Measurements from ENCODE around the gene ADGRE2. TPM values are rescaled to one million over a fixed set of nuclear protein-coding genes. Genes with fewer than 3 reads are reported as not detected.

The ADGRE2 gene
- total and polyA plus RNA-seq, 2 donors (not counting 1 experiment from before 2014, with no cell fraction given): under 0.01 to 0.07 TPM

DNA sequence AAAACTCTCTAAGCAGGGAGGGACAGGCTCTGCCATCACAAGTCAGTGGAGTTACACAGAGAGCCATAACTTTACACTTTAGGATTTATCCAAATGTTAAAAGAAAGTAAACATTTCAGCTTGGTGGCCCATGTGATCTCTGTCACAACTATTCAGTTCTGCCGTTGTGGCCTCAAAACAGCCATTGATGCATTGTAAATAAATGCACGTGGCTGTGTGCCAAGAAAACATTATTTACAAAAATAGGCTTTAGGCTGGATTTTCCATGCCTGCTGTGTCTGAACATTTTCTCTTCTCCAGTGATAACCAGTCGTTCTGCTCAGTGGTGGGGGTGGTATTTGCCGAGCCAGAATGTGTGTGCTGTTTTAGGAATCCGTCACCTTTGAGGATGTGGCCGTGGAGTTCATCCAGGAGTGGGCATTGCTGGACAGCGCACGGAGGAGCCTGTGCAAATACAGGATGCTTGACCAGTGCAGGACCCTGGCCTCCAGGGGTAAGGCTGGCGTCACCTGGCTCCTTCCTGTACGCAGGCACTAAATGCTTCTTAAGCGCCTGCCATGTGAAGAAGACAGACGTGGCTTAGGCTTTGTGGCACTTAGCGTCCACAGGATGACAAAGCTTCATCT, 83.6 kb downstream of the ADGRE2 start:
- H3K27me3 ChIP-seq (ENCODE audit: control insufficient read depth, insufficient read depth, low read length): no peaks in the 10 kb centered on the region
- no peak overlapping the region for H3K4me2 ChIP-seq (ENCODE audit: extremely low read depth, insufficient read depth, low read length)
- no peak overlapping the region for H2AFZ ChIP-seq (ENCODE audit: low read length)
- H3K79me2 ChIP-seq (ENCODE audit: control insufficient read depth, insufficient read depth, low read length): peaks cover 12% of the 10 kb centered on the region
- H3K4me1 ChIP-seq (ENCODE audit: control insufficient read depth, extremely low read depth, insufficient read depth, low read length): no peaks in the 10 kb centered on the region
- no peaks in the 10 kb centered on the region for H4K20me1 ChIP-seq (ENCODE audit: control insufficient read depth, extremely low read depth, insufficient read depth, low read length)
- H3K4me3 ChIP-seq (replicated peaks in 1 of 4; ENCODE audit: control extremely low read depth in 1 of 4, insufficient read depth in 1 of 4, low read depth in 3 of 4, low read length in 4 of 4): no peak overlapping the region
- no peak overlapping the region for H3K27ac ChIP-seq (ENCODE audit: insufficient read depth, low read length)
- peaks cover 5% of the 10 kb centered on the region for H3K36me3 ChIP-seq (ENCODE audit: control insufficient read depth, insufficient read depth, low read length)
- no peak overlapping the region for H3K9ac ChIP-seq (ENCODE audit: insufficient read depth, low read length)
- no peak for TF ChIP-seq EZH2 (IDR thresholded peaks at IDR 0.05; ENCODE audit: low read length, missing control alignments)
- TF ChIP-seq CTCF (conservative IDR thresholded peaks at IDR 0.05 in 1 of 2, IDR thresholded peaks at IDR 0.05 in 1 of 2; ENCODE audit: low read depth in 1 of 2, low read length in 2 of 2): no peak
- DNase-seq (ENCODE audit: low read depth in 2 of 2): no peak
- H3K9me3 ChIP-seq (ENCODE audit: control insufficient read depth, insufficient read depth, low read depth, low read length): no peaks in the 10 kb centered on the region

DNA sequence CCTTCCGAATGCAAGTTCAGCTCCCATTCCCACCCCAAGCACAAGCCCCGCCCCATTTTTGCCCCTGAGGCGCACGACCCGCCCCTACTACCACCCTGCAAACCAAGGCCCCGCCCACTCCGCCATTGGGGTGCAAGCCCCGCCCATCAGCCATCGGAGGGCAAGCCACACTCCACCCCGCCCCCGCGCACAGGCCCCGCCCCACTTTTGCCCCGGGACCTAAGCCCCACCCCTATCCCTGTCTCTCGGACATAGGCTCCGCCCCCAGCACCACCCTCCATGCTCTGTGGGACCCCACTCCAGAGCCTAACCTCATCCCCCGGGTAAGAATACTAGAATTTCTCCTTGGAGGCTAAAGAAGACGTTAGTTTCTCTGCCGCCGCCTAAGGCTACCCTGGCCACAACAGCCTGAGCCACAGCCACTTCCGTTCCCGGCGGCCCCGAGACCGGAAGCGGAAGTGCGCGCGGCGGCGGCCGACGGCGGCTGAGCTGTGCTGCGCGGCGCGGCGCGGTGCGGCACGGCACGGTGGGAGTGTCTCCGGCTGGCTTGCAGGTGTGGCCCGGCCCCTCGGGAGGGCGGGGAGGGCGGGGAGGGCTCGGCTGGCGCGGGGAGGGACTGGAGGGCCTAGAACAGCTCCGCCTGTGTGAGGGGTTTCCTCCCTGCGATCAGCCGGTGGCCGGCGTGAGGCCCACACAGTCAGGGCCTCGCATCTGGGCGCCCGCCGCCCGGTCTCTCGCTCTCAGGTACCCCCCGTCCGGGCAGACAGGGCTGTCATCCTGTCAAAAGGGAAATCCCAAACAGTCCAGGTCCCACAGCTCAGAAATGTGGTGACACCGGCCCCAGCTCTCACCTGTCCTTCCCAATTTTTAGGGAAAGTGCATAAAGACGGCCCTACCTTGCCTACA, 88.5 kb downstream of the ADGRE2 start, which contains the start of gene ZNF333:
Gene ZNF333 (plus strand): TSS at position 451 of the 906 bp plus-strand sequence. CDS start 3,444 bp downstream, outside the sequence.
- Histone ChIP-seq H3K9me3 (ENCODE audit: control insufficient read depth, insufficient read depth, low read depth, low read length) (no peaks in the 10 kb centered on the region), H3K4me3 (replicated peaks in 1 of 4; ENCODE audit: control extremely low read depth in 1 of 4, insufficient read depth in 1 of 4, low read depth in 3 of 4, low read length in 4 of 4) (peak within 1 kb of the TSS; percentile 92 to 99 (median 98)), H4K20me1 (ENCODE audit: control insufficient read depth, extremely low read depth, insufficient read depth, low read length) (no peaks in the 10 kb centered on the region), H3K9ac (ENCODE audit: insufficient read depth, low read length) (peak within 1 kb of the TSS; percentile 91), H3K36me3 (ENCODE audit: control insufficient read depth, insufficient read depth, low read length) (no peaks in the 10 kb centered on the region), H3K79me2 (ENCODE audit: control insufficient read depth, insufficient read depth, low read length) (peaks cover 12% of the 10 kb centered on the region), H3K4me1 (ENCODE audit: control insufficient read depth, extremely low read depth, insufficient read depth, low read length) (peaks cover 3% of the 10 kb centered on the region), H3K27ac (ENCODE audit: insufficient read depth, low read length) (peak within 1 kb of the TSS; percentile 94), H3K27me3 (ENCODE audit: control insufficient read depth, insufficient read depth, low read length) (no peaks in the 10 kb centered on the region), H3K4me2 (ENCODE audit: extremely low read depth, insufficient read depth, low read length) (peak within 1 kb of the TSS; percentile 85), H2AFZ (ENCODE audit: low read length) (peak within 1 kb of the TSS; percentile 85)
- peak; percentile 82 to 92 for DNase-seq (ENCODE audit: low read depth in 2 of 2)
- TF ChIP-seq CTCF (conservative IDR thresholded peaks at IDR 0.05 in 1 of 2, IDR thresholded peaks at IDR 0.05 in 1 of 2; ENCODE audit: low read depth in 1 of 2, low read length in 2 of 2) (no peak), EZH2 (IDR thresholded peaks at IDR 0.05; ENCODE audit: low read length, missing control alignments) (no peak)

DNA sequence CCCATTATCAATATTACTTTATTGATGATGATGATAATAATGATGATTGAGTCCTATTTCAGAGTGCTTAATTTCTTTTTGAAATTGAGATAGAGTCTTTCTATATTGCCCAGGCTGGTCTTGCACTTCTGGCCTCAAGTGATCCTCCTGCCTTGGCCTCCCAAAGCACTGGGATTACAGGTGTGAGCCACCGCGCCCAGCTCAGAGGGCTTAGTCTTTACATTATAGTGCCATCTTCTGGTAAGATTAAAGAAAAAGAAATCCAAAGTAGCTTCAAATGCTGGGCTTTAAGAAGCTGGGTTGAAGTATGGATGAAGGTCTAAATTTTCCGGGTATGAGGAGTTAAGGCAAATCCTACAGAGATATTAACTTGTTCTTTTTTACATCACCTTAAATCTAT, 91.9 kb downstream of the ADGRE2 start:
- peaks cover 7% of the 10 kb centered on the region for H3K79me2 ChIP-seq (ENCODE audit: control insufficient read depth, insufficient read depth, low read length)
- DNase-seq (ENCODE audit: low read depth in 2 of 2): peak in 1 of 2 donors; percentile 38
- H3K4me3 ChIP-seq (replicated peaks in 1 of 4; ENCODE audit: control extremely low read depth in 1 of 4, insufficient read depth in 1 of 4, low read depth in 3 of 4, low read length in 4 of 4): no peak overlapping the region
- no peak overlapping the region for H3K4me2 ChIP-seq (ENCODE audit: extremely low read depth, insufficient read depth, low read length)
- no peak overlapping the region for H3K9ac ChIP-seq (ENCODE audit: insufficient read depth, low read length)
- no peaks in the 10 kb centered on the region for H4K20me1 ChIP-seq (ENCODE audit: control insufficient read depth, extremely low read depth, insufficient read depth, low read length)
- H3K27ac ChIP-seq (ENCODE audit: insufficient read depth, low read length): no peak overlapping the region
- H3K27me3 ChIP-seq (ENCODE audit: control insufficient read depth, insufficient read depth, low read length): no peaks in the 10 kb centered on the region
- TF ChIP-seq CTCF (conservative IDR thresholded peaks at IDR 0.05 in 1 of 2, IDR thresholded peaks at IDR 0.05 in 1 of 2; ENCODE audit: low read depth in 1 of 2, low read length in 2 of 2): peak; percentile 22
- no peak for TF ChIP-seq EZH2 (IDR thresholded peaks at IDR 0.05; ENCODE audit: low read length, missing control alignments)
- peaks cover 3% of the 10 kb centered on the region for H3K4me1 ChIP-seq (ENCODE audit: control insufficient read depth, extremely low read depth, insufficient read depth, low read length)
- no peaks in the 10 kb centered on the region for H3K36me3 ChIP-seq (ENCODE audit: control insufficient read depth, insufficient read depth, low read length)
- H3K9me3 ChIP-seq (ENCODE audit: control insufficient read depth, insufficient read depth, low read depth, low read length): no peaks in the 10 kb centered on the region
- H2AFZ ChIP-seq (ENCODE audit: low read length): no peak overlapping the region
